Motor neuron (in vitro differentiated cells): ENCODE data around the gene ARIH1. TPM values are rescaled to one million over a fixed set of nuclear protein-coding genes. Genes with fewer than 3 reads are reported as not detected.

Source experiments
- ATAC-seq, 8 experiments: fragments of 200-7000 bp; cut with Tn5 transposase; replicated peaks in 6 of 8; 2 replicates each; pipeline ENCODE4 v1.8.0; 2021; ENCODE audit warnings: mild to moderate bottlenecking in 8 of 8, moderate library complexity in 8 of 8
- H3K27ac ChIP-seq, 2 donors: fragments of 250-450 bp; sonication (Bioruptor Pico); 2 replicates each; pipeline ENCODE4 v1.9.0; 2021; ENCODE audit warnings: antibody characterized with exemption in 2 of 2, mild to moderate bottlenecking in 2 of 2, moderate library complexity in 1 of 2
- H3K4me1 ChIP-seq, 2 donors: fragments of 250-450 bp; sonication (Bioruptor Pico); replicated peaks in 1 of 2; 2 replicates each; pipeline ENCODE4 v1.6.1; 2021; ENCODE audit warnings: antibody characterized with exemption in 2 of 2, mild to moderate bottlenecking in 2 of 2, moderate library complexity in 1 of 2
- H3K4me3 ChIP-seq, 5 donors: fragments of 250-450 bp; sonication (Bioruptor Pico); 2 replicates each; pipeline ENCODE4 v1.9.0; 2021; ENCODE audit warnings: antibody characterized with exemption in 5 of 5, mild to moderate bottlenecking in 5 of 5, moderate library complexity in 4 of 5
- WGBS, 10 experiments: fragments of 450-650 bp; shearing (Covaris generic); methylation state at CpG; one replicate each; pipeline ENCODE4 v1.0.0; 2022; 5-methylcytosine and 5-hydroxymethylcytosine counted together
- in situ Hi-C, 9 experiments: fragments of 400-800 bp; cut with MboI; loops; one replicate each; pipeline ENCODE4 v1.15.0; 2021; ENCODE audit warnings: low sequenced_read_pairs in 9 of 9, low pct_unique_long_range_greater_than_20kb in 2 of 9; ENCODE audit not compliant: unreplicated experiment in 9 of 9
- total RNA-seq, 8 experiments: library from RNA; unstranded; fragments of 300-600 nt; gene quantifications; 2 replicates each; pipeline versions ENCODE4 v1.2.3 to v1.2.4, GENCODE V29; 2022

Gene ARIH1
- total RNA-seq, 8 experiments from 2014 or later = 26.3 to 60.7 (median 40.4) TPM

DNA sequence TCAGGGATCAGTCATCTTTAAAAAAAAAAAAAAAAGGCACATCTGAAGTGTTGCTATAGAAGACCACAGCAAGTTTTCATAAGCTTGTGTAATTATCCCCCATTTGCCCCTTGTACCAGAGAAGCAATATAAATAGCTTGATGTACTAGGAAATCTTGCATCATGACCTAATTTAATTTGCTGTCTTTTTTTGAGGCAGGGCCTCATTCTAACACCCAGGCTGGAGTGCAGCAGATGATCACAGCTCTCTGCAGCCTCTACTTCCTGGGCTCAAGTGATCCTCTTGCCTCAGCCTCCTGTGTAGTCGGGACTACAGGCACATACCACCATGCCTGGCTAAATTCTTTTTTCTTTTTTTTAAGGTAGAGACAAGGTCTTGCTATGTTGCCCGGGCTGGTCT is 88.7 kb downstream of the ARIH1 start:
- WGBS, 10 experiments = 83 to 100% (median 100%) methylated on average over 1 to 2 of the region's 2 CpGs; no CpG with 5 or more reads in 3 of the 10 experiments
- Histone ChIP-seq H3K27ac (no peak overlapping the region), H3K4me3 (no peak overlapping the region), H3K4me1 (no peaks in the 10 kb centered on the region)
- in situ Hi-C loops = no loop called here
- ATAC-seq = no peak

DNA sequence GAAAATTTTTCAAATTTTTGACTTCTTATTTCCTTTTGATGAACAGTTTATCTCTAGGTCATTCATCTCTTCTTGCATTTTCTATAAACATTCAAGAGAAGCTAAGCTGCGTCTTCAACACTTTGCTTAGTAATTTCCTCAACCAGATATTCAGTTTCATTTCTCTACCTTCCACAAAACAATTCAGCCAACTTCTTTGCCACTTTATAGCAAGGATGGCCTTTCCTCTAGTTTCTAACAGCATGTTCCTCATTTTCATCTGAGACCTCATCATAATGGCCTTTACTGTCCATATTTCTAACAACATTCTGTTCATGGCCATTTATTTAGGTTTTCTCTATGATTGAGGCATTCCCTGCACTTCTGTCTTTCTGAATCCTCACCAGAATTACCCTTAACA is 90.0 kb downstream of the ARIH1 start:
- H3K4me3 ChIP-seq = no peak overlapping the region
- 60 to 100% (median 89%) methylated on average over 1 of the region's 1 CpG; no CpG with 5 or more reads in 2 of the 10 experiments for WGBS, 10 experiments
- no peak for ATAC-seq
- in situ Hi-C loops = no loop called here
- no peaks in the 10 kb centered on the region for H3K4me1 ChIP-seq
- no peak overlapping the region for H3K27ac ChIP-seq

DNA sequence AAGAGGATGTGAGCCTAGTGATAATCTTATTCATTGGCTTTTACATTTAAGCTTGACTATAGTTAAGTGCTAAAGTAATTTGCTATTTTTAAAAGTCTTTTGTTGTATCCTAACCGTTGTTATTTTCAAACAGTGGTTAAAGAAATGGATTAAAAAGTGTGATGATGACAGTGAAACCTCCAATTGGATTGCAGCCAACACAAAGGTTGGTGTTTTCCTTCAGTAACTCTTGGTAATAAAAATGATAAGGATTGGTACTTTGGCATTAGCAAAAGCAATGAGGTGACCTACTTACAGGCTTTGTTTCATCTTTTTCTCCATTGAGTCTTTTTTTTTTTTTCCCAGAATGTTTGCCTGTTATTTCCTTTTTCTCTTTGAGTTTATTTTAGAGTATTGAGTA is 92.8 kb downstream of the ARIH1 start:
- in situ Hi-C loops = no loop called here
- Histone ChIP-seq H3K4me1 (no peaks in the 10 kb centered on the region), H3K4me3 (no peak overlapping the region), H3K27ac (no peak overlapping the region)
- no peak for ATAC-seq
- 80 to 100% (median 100%) methylated on average over 1 of the region's 1 CpG for WGBS, 10 experiments

DNA sequence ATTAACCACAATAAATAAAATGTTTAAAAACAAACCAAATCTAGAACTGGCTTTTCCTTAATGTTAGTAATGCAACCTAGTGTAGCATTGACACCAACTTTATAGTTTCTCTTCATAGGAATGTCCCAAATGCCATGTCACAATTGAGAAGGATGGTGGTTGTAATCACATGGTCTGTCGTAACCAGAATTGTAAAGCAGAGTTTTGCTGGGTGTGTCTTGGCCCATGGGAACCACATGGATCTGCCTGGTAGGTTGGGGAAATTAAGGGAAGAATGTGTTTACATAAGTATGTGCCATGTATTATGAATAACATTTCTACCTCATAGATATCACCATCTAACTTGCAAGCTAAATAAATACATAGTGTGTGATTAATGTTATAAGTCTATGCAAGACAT is 95.9 kb downstream of the ARIH1 start:
- ATAC-seq = peak in 3 of 8 experiments; percentile 54 to 79 (median 69)
- in situ Hi-C loops = no loop called here
- WGBS, 10 experiments = 89 to 100% (median 96%) methylated on average over 1 of the region's 1 CpG; no CpG with 5 or more reads in 6 of the 10 experiments
- no peak overlapping the region for H3K4me3 ChIP-seq
- no peaks in the 10 kb centered on the region for H3K4me1 ChIP-seq
- no peak overlapping the region for H3K27ac ChIP-seq

DNA sequence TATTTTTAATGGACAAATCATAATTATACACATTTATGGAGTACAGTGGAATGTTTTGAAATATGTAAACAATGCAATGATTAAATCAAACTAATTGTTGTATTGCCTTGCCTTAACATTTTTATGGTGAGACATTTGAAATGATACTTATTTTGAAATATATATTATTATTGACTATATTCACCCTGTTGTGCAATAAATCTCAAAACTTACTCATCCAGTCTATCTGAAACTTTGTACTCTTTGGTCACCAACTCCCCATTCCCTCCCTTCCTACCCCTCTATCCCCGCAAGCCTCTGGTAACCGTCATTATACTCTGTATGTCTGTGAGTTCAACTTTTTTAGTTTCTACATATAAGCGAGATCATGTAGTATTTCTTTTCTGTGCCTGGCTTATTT is 105.7 kb downstream of the ARIH1 start:
- no peak for ATAC-seq
- Histone ChIP-seq H3K4me1 (no peaks in the 10 kb centered on the region), H3K4me3 (no peak overlapping the region), H3K27ac (no peak overlapping the region)
- 80 to 100% (median 100%) methylated on average over 1 to 3 of the region's 3 CpGs for WGBS, 10 experiments
- in situ Hi-C loops = no loop called here

DNA sequence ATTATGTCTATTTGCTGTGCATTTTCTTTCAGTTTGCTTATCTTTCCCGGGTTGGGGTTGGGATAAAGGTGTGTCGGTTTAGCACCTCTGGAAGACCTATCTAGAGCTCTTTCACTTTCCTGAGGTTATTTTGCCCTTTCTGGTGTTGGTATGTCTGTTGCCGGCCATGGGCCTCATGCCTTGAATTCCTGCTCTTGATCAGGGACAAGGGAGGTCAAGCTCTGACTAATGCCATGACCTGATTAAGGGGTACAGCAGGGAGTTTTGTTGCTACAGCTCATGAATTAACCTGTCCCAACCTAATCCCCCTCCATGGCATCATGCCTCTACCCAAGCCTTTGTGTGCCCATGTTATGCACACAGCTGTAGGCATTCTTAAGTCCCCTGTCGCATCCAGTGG is 109.9 kb downstream of the ARIH1 start:
- no peak for ATAC-seq
- in situ Hi-C loops = no loop called here
- Histone ChIP-seq H3K27ac (no peak overlapping the region), H3K4me1 (no peaks in the 10 kb centered on the region), H3K4me3 (no peak overlapping the region)
- whole genome bisulfite sequencing, 10 experiments = 89 to 100% (median 96%) methylated on average over 1 to 4 of the region's 4 CpGs; no CpG with 5 or more reads in 1 of the 10 experiments

DNA sequence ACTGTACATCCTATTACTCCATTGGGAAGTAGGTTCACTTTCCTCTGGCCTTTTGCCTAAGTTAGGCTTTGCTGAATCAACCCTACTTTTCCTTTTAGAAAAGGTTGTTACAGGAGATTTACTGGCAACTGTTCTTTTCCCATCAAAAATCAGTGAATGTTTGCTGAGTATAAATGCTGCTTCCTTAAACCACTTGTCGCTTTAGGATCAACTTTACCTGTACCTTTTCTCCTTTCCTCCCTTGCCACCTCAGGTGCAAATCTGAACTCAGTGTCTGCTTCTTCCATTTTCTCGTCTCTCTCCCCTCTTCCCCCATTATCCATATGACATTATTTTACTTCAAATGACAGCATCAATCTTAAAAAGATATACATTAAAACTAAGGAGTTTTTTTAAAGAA is 110.9 kb downstream of the ARIH1 start:
- Histone ChIP-seq H3K4me1 (no peaks in the 10 kb centered on the region), H3K27ac (no peak overlapping the region), H3K4me3 (no peak overlapping the region)
- WGBS, 10 experiments = 83 to 100% (median 100%) methylated on average over 1 to 2 of the region's 2 CpGs
- ATAC-seq = no peak
- in situ Hi-C loops = no loop called here

DNA sequence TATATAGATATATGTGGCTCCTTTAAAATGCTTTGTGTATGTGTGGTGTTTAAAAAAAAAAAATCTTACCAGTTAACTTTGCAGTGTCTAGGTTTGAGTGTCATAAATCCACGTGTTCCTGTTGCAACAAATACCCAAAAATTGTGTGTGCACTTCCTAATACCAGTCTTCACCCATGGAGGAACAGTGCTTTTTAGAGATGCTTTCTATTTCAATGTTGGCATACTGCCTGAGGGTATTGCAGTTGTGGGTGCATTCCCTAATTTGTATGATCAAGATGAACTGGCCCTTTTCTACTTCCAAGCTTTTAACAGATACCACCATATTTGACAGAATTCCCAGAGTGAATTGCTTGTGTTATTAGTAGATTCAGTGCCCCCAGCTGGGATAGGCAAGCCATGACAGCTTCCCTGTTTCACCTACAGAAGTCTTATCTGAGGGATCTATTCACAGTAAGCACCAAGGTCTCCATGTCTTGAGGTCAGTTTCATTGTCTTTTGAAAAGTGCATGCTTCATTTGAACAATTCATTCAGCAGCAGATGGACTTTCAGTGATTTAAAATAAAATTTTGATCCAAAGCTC is 111.4 kb downstream of the ARIH1 start:
- Histone ChIP-seq H3K4me1 (no peaks in the 10 kb centered on the region), H3K4me3 (no peak overlapping the region), H3K27ac (no peak overlapping the region)
- ATAC-seq = peak in 2 of 8 experiments; percentile 20 to 30
- 80 to 100% (median 100%) methylated on average over 1 of the region's 1 CpG; no CpG with 5 or more reads in 3 of the 10 experiments for WGBS, 10 experiments
- in situ Hi-C loops = no loop called here

DNA sequence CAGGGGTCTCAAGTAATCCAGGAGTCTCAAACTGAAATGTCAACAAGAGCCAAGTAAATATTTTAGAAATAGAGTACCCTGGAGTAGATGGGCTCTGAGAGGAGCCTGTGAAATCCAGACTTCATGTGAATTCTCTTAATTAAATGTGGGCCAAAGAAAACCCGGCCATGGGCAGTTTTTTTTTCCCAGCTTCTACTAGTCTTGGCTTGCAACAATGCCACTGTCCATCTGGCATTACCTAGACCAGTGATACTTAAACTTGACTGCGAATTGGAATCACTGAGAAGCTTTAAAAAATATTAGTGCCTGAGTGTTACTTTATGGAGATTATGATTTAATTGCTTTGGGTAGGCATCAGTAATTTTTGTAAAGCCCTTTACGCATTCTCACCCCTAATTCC is 114.0 kb downstream of the ARIH1 start:
- in situ Hi-C loops = no loop called here

DNA sequence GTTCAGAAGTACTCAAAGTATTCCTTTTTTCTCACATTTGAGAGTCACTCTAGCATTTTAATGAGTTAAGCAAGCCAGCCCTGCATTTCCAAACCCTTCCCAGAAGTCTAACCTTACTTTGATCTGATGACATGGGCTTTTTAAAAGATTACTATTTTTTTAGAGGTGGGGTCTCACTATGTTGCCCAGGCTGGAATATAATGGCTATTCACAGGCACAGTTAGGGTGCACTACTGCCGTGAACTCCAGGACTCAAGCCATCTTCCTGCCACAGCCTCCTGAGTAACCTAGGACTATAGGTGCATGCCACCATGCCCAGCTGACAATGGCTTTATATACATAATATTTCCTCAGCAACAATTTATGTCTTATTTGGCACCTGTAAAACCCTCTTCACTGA is 116.3 kb downstream of the ARIH1 start:
- WGBS, 10 experiments = 100% methylated on average over 1 of the region's 1 CpG; no CpG with 5 or more reads in 4 of the 10 experiments
- no peak for ATAC-seq
- in situ Hi-C loops = no loop called here
- H3K4me3 ChIP-seq = no peak overlapping the region
- H3K4me1 ChIP-seq = no peaks in the 10 kb centered on the region
- no peak overlapping the region for H3K27ac ChIP-seq

More for the DNA sequence above, 114.0 kb downstream of the ARIH1 start:
- ATAC-seq = no peak
- H3K4me3 ChIP-seq = no peak overlapping the region
- H3K27ac ChIP-seq = no peak overlapping the region
- WGBS, 10 experiments = 85 to 100% (median 100%) methylated on average over 1 to 3 of the region's 3 CpGs
- H3K4me1 ChIP-seq = no peaks in the 10 kb centered on the region

DNA sequence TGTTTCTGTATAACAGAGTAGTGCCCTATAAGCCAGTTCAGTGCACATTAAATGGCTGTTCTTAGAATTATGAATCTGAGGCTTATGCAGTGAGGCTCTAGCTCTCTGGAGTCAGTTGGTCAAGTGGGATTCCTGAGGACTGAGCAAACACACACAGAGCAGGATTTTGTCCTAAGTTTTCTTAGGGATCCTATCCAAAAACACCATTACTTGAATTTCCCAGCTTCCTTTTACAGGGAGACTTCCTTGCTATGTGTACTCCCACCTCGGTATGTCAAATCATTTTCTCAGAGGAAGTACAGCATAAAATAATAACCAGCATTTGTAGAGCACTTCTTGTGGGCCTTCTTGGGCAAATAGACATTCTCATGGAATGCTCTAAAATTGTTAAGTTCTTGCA is 117.2 kb downstream of the ARIH1 start:
- WGBS, 10 experiments = 22 to 86% (median 75%) methylated on average over 1 of the region's 1 CpG; no CpG with 5 or more reads in 4 of the 10 experiments
- H3K4me1 ChIP-seq = no peaks in the 10 kb centered on the region
- in situ Hi-C loops = no loop called here
- H3K27ac ChIP-seq = no peak overlapping the region
- no peak for ATAC-seq
- no peak overlapping the region for H3K4me3 ChIP-seq

DNA sequence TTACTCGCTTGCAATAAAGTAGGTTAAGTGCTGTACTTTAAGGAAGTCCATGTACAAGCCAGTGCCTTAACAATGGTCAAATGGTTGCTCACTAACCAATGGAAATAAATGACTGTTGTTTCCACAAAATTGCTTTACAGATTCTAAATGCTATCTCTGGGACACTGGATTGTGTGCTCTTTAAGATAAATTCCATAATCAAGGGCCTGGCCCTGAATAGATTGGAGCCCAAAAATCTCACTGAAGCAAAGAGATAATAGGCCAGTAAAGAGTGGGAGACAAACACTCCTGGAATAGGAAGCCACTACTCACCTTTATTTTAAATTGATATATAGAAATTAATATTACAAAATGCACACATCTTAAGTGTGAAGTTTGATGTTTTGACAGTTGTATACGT is 118.0 kb downstream of the ARIH1 start:
- Histone ChIP-seq H3K4me1 (no peaks in the 10 kb centered on the region), H3K27ac (no peak overlapping the region), H3K4me3 (no peak overlapping the region)
- in situ Hi-C loops = no loop called here
- no peak for ATAC-seq
- 50 to 94% (median 84%) methylated on average over 1 to 2 of the region's 2 CpGs; no CpG with 5 or more reads in 2 of the 10 experiments for WGBS, 10 experiments

DNA sequence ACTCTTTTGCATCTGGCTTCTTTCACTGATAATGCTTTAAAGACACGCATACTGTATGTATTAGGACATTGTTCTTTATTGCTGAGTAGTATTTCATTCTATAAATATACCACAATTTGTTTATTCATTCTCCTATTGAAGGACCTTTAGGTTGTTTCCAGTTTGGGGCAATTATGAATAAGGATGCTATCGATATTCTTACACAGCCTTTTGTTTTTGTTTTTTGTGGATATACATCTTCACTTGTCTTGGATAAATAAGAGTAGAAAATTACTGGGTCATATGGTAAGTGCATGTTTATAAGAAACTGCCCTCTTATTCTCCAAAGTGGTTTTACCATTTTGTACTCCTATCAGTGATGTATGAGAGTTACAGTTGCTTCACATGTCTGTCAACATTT is 118.5 kb downstream of the ARIH1 start:
- Histone ChIP-seq H3K4me1 (no peaks in the 10 kb centered on the region), H3K4me3 (no peak overlapping the region), H3K27ac (no peak overlapping the region)
- 70 to 100% (median 93%) methylated on average over 2 of the region's 2 CpGs; no CpG with 5 or more reads in 2 of the 10 experiments for WGBS, 10 experiments
- in situ Hi-C loops = no loop called here
- ATAC-seq = no peak

DNA sequence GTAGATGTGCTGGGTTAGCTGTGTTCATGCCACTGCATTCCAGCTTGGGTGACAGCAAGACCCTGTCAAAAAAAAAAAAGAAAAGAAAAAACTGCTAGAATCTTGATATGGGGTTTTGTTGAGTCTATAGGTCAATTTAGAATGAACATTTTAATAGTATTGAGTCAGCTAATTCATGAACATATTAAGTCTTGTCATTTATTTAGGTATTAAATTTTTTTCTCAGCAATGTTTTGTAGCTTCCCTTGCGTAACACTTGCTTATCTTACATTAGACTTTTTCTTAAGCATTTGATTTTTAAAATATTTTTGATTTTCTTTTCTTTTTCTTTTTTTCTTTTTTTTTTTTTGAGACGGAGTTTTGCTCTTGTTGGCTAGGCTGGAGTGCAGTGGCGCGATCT is 119.7 kb downstream of the ARIH1 start:
- ATAC-seq = no peak
- WGBS, 10 experiments = 91 to 100% (median 98%) methylated on average over 1 to 4 of the region's 4 CpGs
- no peak overlapping the region for H3K4me3 ChIP-seq
- H3K27ac ChIP-seq = no peak overlapping the region
- no peaks in the 10 kb centered on the region for H3K4me1 ChIP-seq
- in situ Hi-C loops = no loop called here
